Mesothelial cell of epicardium (in vitro differentiated cells): Measurements from ENCODE around the gene ZIC1. TPM values are rescaled to one million over a fixed set of nuclear protein-coding genes. Genes with fewer than 3 reads are reported as not detected.
A peak's percentile ranks its signal among the peaks of the same experiment; 100 is the strongest.

Source experiments
- DNase-seq, 2 experiments: peaks; one replicate each; pipeline ENCODE4 v3.0.0; 2021; ENCODE audit warnings: low spot score in 2 of 2; ENCODE audit not compliant: unreplicated experiment in 2 of 2
- H3K27ac Mint-ChIP-seq: 2 replicates; pipeline ENCODE4 v1.8.0; 2021; ENCODE audit warnings: mixed read lengths
- H3K27me3 Mint-ChIP-seq: 2 replicates; pipeline ENCODE4 v1.8.0; 2021; ENCODE audit warnings: low read depth, mixed read lengths
- H3K36me3 Mint-ChIP-seq: 2 replicates; pipeline ENCODE4 v1.8.0; 2021; ENCODE audit warnings: mixed read lengths
- H3K4me1 Mint-ChIP-seq: 2 replicates; pipeline ENCODE4 v1.8.0; 2021; ENCODE audit warnings: mixed read lengths
- H3K4me3 Mint-ChIP-seq: 2 replicates; pipeline ENCODE4 v1.8.0; 2021; ENCODE audit warnings: mild to moderate bottlenecking, moderate library complexity, mixed read lengths
- H3K9me3 Mint-ChIP-seq: 2 replicates; pipeline ENCODE4 v1.8.0; 2021; ENCODE audit warnings: mixed read lengths
- CTCF ChIP-seq: fragments of 200-600 bp; sonication (generic); IDR thresholded peaks from one replicate; pipeline ENCODE4 v1.5.0; 2021; ENCODE audit warnings: antibody characterized with exemption; ENCODE audit not compliant: unreplicated experiment
- total RNA-seq: library from RNA; stranded (reverse); gene quantifications from 3 replicates; pipeline ENCODE4 v1.2.1, GENCODE V29; 2021

ZIC1 gene
- 0.22 TPM in 1 of 3 replicates, not detected in the others for total RNA-seq

GRCh38 chr3:147409143-147410115, at the start of gene ZIC1:
ZIC1 (plus strand) TSS chr3:147409365; CDS start chr3:147410113, 748 bp downstream.
- Mint-ChIP-seq H3K27me3 (peaks cover 97% of the 10 kb centered on the region), H3K4me3 (peak within 1 kb of the TSS; percentile 40), H3K4me1 (peaks cover 18% of the 10 kb centered on the region), H3K9me3 (no peaks in the 10 kb centered on the region), H3K27ac (no peak within 1 kb of the TSS), H3K36me3 (no peaks in the 10 kb centered on the region)
- no peak for TF ChIP-seq CTCF
- DNase-seq: no peak

GRCh38 chr3:147360051-147360439, 49.1 kb upstream of the ZIC1 start:
- H3K27ac Mint-ChIP-seq: no peak overlapping the region
- no peaks in the 10 kb centered on the region for H3K9me3 Mint-ChIP-seq
- no peak overlapping the region for H3K4me3 Mint-ChIP-seq
- no peak for TF ChIP-seq CTCF
- H3K27me3 Mint-ChIP-seq: peaks cover 99% of the 10 kb centered on the region
- H3K36me3 Mint-ChIP-seq: no peaks in the 10 kb centered on the region
- peaks cover 3% of the 10 kb centered on the region for H3K4me1 Mint-ChIP-seq
- DNase-seq: no peak

DNA sequence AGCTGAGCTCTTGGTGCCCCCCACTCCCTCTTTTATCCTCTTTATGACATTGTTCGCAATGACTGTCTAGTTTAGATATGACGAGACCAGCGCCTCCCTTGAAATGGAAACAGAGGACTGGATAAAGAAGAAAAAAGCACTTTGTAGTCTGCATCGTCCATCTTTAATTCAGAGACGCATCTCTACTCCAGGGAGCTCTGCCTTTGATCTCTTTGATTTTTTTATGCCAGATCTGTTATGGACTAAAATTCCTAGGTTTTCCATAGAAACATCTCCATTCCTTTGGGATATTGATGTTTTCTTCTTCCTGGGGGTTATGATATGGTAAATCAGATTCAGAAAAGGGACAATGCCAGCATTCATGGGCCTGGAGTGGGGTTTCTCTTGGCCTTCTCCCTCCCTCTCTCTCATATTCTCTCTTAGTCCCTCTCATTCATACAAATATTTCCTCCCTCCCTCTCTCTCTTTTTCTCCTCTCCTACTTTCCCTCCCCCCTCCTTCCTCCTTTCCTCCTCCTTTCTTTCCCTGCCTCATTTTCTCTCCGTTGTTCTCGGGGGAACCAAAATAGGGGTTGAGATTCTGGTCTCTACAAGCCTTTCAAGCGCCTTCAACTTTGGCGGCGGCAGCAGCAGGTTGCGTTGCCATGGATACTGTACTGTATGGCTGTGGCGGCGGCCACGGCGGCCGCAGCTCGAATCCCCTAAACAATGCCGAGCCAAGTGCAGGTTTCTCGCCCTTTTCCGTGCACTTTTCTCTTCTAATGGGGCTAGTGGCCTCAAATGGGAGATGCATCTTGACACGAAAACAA, 48.3 kb upstream of the ZIC1 start:
- Mint-ChIP-seq H3K36me3 (no peaks in the 10 kb centered on the region), H3K9me3 (no peaks in the 10 kb centered on the region), H3K4me3 (no peak overlapping the region), H3K4me1 (peaks cover 3% of the 10 kb centered on the region), H3K27me3 (peaks cover 100% of the 10 kb centered on the region), H3K27ac (no peak overlapping the region)
- DNase-seq: no peak
- no peak for TF ChIP-seq CTCF

GRCh38 chr3:147361454-147362420, 47.4 kb upstream of the ZIC1 start:
- TF ChIP-seq CTCF: peak; percentile 72
- Mint-ChIP-seq H3K27ac (no peak overlapping the region), H3K4me3 (no peak overlapping the region), H3K4me1 (peaks cover 3% of the 10 kb centered on the region), H3K27me3 (peaks cover 98% of the 10 kb centered on the region), H3K9me3 (no peaks in the 10 kb centered on the region), H3K36me3 (no peaks in the 10 kb centered on the region)
- no peak for DNase-seq

- Mint-ChIP-seq H3K4me3 (no peak overlapping the region), H3K27ac (no peak overlapping the region), H3K36me3 (no peaks in the 10 kb centered on the region), H3K4me1 (peaks cover 3% of the 10 kb centered on the region), H3K9me3 (no peaks in the 10 kb centered on the region), H3K27me3 (peaks cover 97% of the 10 kb centered on the region)
- TF ChIP-seq CTCF: no peak
- DNase-seq: no peak
Observed at GRCh38 chr3:147364771-147365170, 44.4 kb upstream of the ZIC1 start.
